ENCODE results near the gene SAMM50.

- TF ChIP-seq EZH2phosphoT487 (IDR thresholded peaks at IDR 0.05; ENCODE audit: insufficient read depth, low read depth), result no peak
- TF ChIP-seq EZH2 (IDR thresholded peaks at IDR 0.05; ENCODE audit: insufficient read depth, poor library complexity, severe bottlenecking), result no peak
Observed at GRCh38 chr22:43998679-43999264, 43.5 kb downstream of the SAMM50 start.

Data from GM23248 (cell line).